ENCODE data around the gene ABCA4. TPM values are rescaled to one million over a fixed set of nuclear protein-coding genes. Genes with fewer than 3 reads are reported as not detected.

The ABCA4 gene
- total RNA-seq, 1 experiment from 2014 or later = 1.5 TPM

- H3K4me1 ChIP-seq (ENCODE audit: control insufficient read depth, insufficient read depth, low read length) = peaks cover 28% of the 10 kb centered on the region
- in situ Hi-C loops (cut with HindIII; ENCODE audit: low pct_unique_long_range_greater_than_20kb, low sequenced_read_pairs) (no loop called here), intact Hi-C loops (cut with micrococcal nuclease; ENCODE audit: unreplicated experiment) (no loop called here)
- H3K27me3 ChIP-seq (ENCODE audit: control insufficient read depth, insufficient read depth, low read length) = no peaks in the 10 kb centered on the region
- CTCF ChIA-PET = interaction anchor here (2.4 kb wide), 1 partner anchor 311 kb away, joined by 19 read pairs; no protein-coding TSS in a partner anchor
- H3K27ac ChIP-seq (ENCODE audit: low read length) = peak overlapping the region; percentile 88; the same call in 1 of the 2 replicates
- no peak for ATAC-seq
- no peak overlapping the region for H3K4me3 ChIP-seq (ENCODE audit: low read depth in 2 of 2, low read length in 2 of 2)
- H3K9me3 ChIP-seq (ENCODE audit: control insufficient read depth, insufficient read depth, low read depth, low read length) = no peaks in the 10 kb centered on the region
- H3K36me3 ChIP-seq (ENCODE audit: control insufficient read depth, insufficient read depth, low read length) = no peaks in the 10 kb centered on the region
- no peak for DNase-seq (ENCODE audit: low read depth, low spot score)
- POLR2A ChIA-PET = no interaction called here
- no TSS peak for BruUV-seq (replicated peaks)
- TF ChIP-seq SIN3A (IDR thresholded peaks at IDR 0.05; ENCODE audit: borderline replicate concordance, insufficient read depth, low read depth, low read length) (no peak), TCF7L2 (IDR thresholded peaks at IDR 0.05; ENCODE audit: low read depth, low read length) (no peak), REST (IDR thresholded peaks at IDR 0.05; ENCODE audit: insufficient read depth in 1 of 2, low read depth in 2 of 2, low read length in 1 of 2) (no peak), CTCF (IDR thresholded peaks at IDR 0.05) (no peak), POLR2AphosphoS5 (IDR thresholded peaks at IDR 0.05; ENCODE audit: low read depth, low read length) (no peak)
Observed at GRCh38 chr1:94024104-94024792, 96.7 kb downstream of the ABCA4 start.

- intact Hi-C loops (cut with micrococcal nuclease; ENCODE audit: unreplicated experiment) = no loop called here
- H3K36me3 ChIP-seq (ENCODE audit: control insufficient read depth, insufficient read depth, low read length) = no peaks in the 10 kb centered on the region
- no peaks in the 10 kb centered on the region for H3K9me3 ChIP-seq (ENCODE audit: control insufficient read depth, insufficient read depth, low read depth, low read length)
- POLR2A ChIA-PET = no interaction called here
- no TSS peak for BruUV-seq (replicated peaks)
- CTCF ChIA-PET = no interaction called here
- no peaks in the 10 kb centered on the region for H3K27me3 ChIP-seq (ENCODE audit: control insufficient read depth, insufficient read depth, low read length)
- peak; percentile 60 for DNase-seq (ENCODE audit: low read depth, low spot score)
- in situ Hi-C loops (cut with HindIII; ENCODE audit: low pct_unique_long_range_greater_than_20kb, low sequenced_read_pairs) = no loop called here
- peak overlapping the region; percentile 51; the same call in 1 of the 2 replicates for H3K27ac ChIP-seq (ENCODE audit: low read length)
- no peak overlapping the region for H3K4me3 ChIP-seq (ENCODE audit: low read depth in 2 of 2, low read length in 2 of 2)
- H3K4me1 ChIP-seq (ENCODE audit: control insufficient read depth, insufficient read depth, low read length) = peaks cover 28% of the 10 kb centered on the region
- TF ChIP-seq CTCF (IDR thresholded peaks at IDR 0.05) = no peak
- no peak for TF ChIP-seq POLR2AphosphoS5 (IDR thresholded peaks at IDR 0.05; ENCODE audit: low read depth, low read length)
- TF ChIP-seq SIN3A (IDR thresholded peaks at IDR 0.05; ENCODE audit: borderline replicate concordance, insufficient read depth, low read depth, low read length) = no peak
- TF ChIP-seq TCF7L2 (IDR thresholded peaks at IDR 0.05; ENCODE audit: low read depth, low read length) = peak; percentile 56; the same call in 1 of the 2 replicates
- ATAC-seq = peak; percentile 84
Observed at GRCh38 chr1:94022471-94023189, 98.3 kb downstream of the ABCA4 start.

All from Panc1 (cell line).